Subcutaneous abdominal adipose tissue (tissue), 5 donors: ENCODE results near the gene SULT4A1.

Experiments used
- H3K27ac ChIP-seq: one replicate; pipeline ENCODE4 v1.7.0; 2013; ENCODE audit warnings: low read depth, mild to moderate bottlenecking, inconsistent platforms, low read length, moderate library complexity
- H3K27me3 ChIP-seq, 5 donors: one replicate each; pipeline ENCODE4 v1.7.0; 2013; ENCODE audit warnings: low read length in 5 of 5, inconsistent platforms in 1 of 5; ENCODE audit not compliant: control insufficient read depth in 5 of 5, insufficient read depth in 4 of 5
- H3K36me3 ChIP-seq, 5 donors: one replicate each; pipeline ENCODE4 v1.7.0; 2013; ENCODE audit warnings: low read length in 5 of 5; ENCODE audit not compliant: control insufficient read depth in 5 of 5, insufficient read depth in 5 of 5
- H3K4me1 ChIP-seq, 5 donors: one replicate each; pipeline ENCODE4 v1.7.0; 2013; ENCODE audit warnings: low read length in 5 of 5, mild to moderate bottlenecking in 3 of 5, moderate library complexity in 1 of 5; ENCODE audit not compliant: control insufficient read depth in 5 of 5, insufficient read depth in 5 of 5
- H3K4me3 ChIP-seq, 5 donors: one replicate each; pipeline ENCODE4 v1.7.0; 2013; ENCODE audit warnings: low read length in 5 of 5, low read depth in 1 of 5
- H3K9ac ChIP-seq, 5 donors: one replicate each; pipeline ENCODE4 v1.7.0; 2013; ENCODE audit warnings: low read length in 5 of 5, mild to moderate bottlenecking in 4 of 5, moderate library complexity in 3 of 5
- H3K9me3 ChIP-seq, 5 donors: one replicate each; pipeline ENCODE4 v1.7.0; 2013; ENCODE audit warnings: low read length in 5 of 5; ENCODE audit not compliant: control insufficient read depth in 5 of 5
- donor health status: healthy.
- donor health status: healthy.
- donor health status: healthy.
- donor health status: healthy.
- donor health status: healthy.

The SULT4A1 gene

GRCh38 chr22:43825651-43826050 lies 36.7 kb downstream of the SULT4A1 start:
- Histone ChIP-seq H3K36me3 (no peaks in the 10 kb centered on the region), H3K9me3 (no peaks in the 10 kb centered on the region), H3K9ac (no peak overlapping the region), H3K4me3 (no peak overlapping the region), H3K4me1 (peaks cover 10 to 23% (median 19%) of the 10 kb centered on the region in 5 donors), H3K27ac (no peak overlapping the region), H3K27me3 (peaks cover 19 to 42% (median 39%) of the 10 kb centered on the region in 5 donors)

- Histone ChIP-seq H3K9me3 (no peaks in the 10 kb centered on the region), H3K4me3 (no peak overlapping the region), H3K27me3 (peaks cover 19 to 45% (median 42%) of the 10 kb centered on the region in 5 donors), H3K27ac (no peak overlapping the region), H3K36me3 (no peaks in the 10 kb centered on the region), H3K9ac (no peak overlapping the region), H3K4me1 (peaks cover 4 to 15% (median 14%) of the 10 kb centered on the region in 5 donors)
Observed at GRCh38 chr22:43824724-43825420, 37.4 kb downstream of the SULT4A1 start.

GRCh38 chr22:43823911-43824665 lies 38.2 kb downstream of the SULT4A1 start:
- H3K4me3 ChIP-seq, result no peak overlapping the region
- no peak overlapping the region for H3K27ac ChIP-seq
- H3K4me1 ChIP-seq, result peaks cover 0 to 7% (median 6%) of the 10 kb centered on the region in 5 donors
- H3K36me3 ChIP-seq, result no peaks in the 10 kb centered on the region
- no peak overlapping the region for H3K9ac ChIP-seq
- no peaks in the 10 kb centered on the region for H3K9me3 ChIP-seq
- peaks cover 19 to 51% (median 44%) of the 10 kb centered on the region in 5 donors for H3K27me3 ChIP-seq

GRCh38 chr22:43823353-43823908 lies 38.9 kb downstream of the SULT4A1 start:
- Histone ChIP-seq H3K4me3 (no peak overlapping the region), H3K27me3 (peaks cover 19 to 51% (median 44%) of the 10 kb centered on the region in 5 donors), H3K27ac (no peak overlapping the region)

GRCh38 chr22:43821606-43822425 lies 40.5 kb downstream of the SULT4A1 start:
- Histone ChIP-seq H3K4me3 (no peak overlapping the region), H3K4me1 (no peaks in the 10 kb centered on the region), H3K36me3 (no peaks in the 10 kb centered on the region), H3K9me3 (no peaks in the 10 kb centered on the region), H3K27ac (no peak overlapping the region), H3K9ac (no peak overlapping the region), H3K27me3 (peaks cover 19 to 51% (median 44%) of the 10 kb centered on the region in 5 donors)

More at GRCh38 chr22:43823353-43823908, 38.9 kb downstream of the SULT4A1 start:
- Histone ChIP-seq H3K9ac (no peak overlapping the region), H3K36me3 (no peaks in the 10 kb centered on the region), H3K9me3 (no peaks in the 10 kb centered on the region), H3K4me1 (peaks cover 0 to under 1% (median 0%) of the 10 kb centered on the region in 5 donors)

- H3K27ac ChIP-seq, result no peak overlapping the region
- no peaks in the 10 kb centered on the region for H3K9me3 ChIP-seq
- peaks cover 19 to 51% (median 44%) of the 10 kb centered on the region in 5 donors for H3K27me3 ChIP-seq
- H3K36me3 ChIP-seq, result no peaks in the 10 kb centered on the region
- no peaks in the 10 kb centered on the region for H3K4me1 ChIP-seq
- H3K9ac ChIP-seq, result no peak overlapping the region
- no peak overlapping the region for H3K4me3 ChIP-seq
Observed at GRCh38 chr22:43820651-43821305, 41.5 kb downstream of the SULT4A1 start.

- Histone ChIP-seq H3K4me3 (no peak overlapping the region), H3K27me3 (peaks cover 19 to 48% (median 41%) of the 10 kb centered on the region in 5 donors), H3K36me3 (no peaks in the 10 kb centered on the region), H3K9me3 (no peaks in the 10 kb centered on the region), H3K9ac (no peak overlapping the region), H3K27ac (no peak overlapping the region), H3K4me1 (no peaks in the 10 kb centered on the region)
Observed at GRCh38 chr22:43819931-43820640, 42.2 kb downstream of the SULT4A1 start.

- H3K27me3 ChIP-seq, result peaks cover 19 to 42% (median 38%) of the 10 kb centered on the region in 5 donors
- no peaks in the 10 kb centered on the region for H3K36me3 ChIP-seq
- H3K9me3 ChIP-seq, result no peaks in the 10 kb centered on the region
- no peak overlapping the region for H3K9ac ChIP-seq
- no peaks in the 10 kb centered on the region for H3K4me1 ChIP-seq
- H3K27ac ChIP-seq, result no peak overlapping the region
- no peak overlapping the region for H3K4me3 ChIP-seq
Observed at GRCh38 chr22:43819421-43819921, 42.8 kb downstream of the SULT4A1 start.

- H3K9me3 ChIP-seq, result no peaks in the 10 kb centered on the region
- H3K4me1 ChIP-seq, result peaks cover 0 to 4% (median 0%) of the 10 kb centered on the region in 5 donors
- no peak overlapping the region for H3K4me3 ChIP-seq
- no peaks in the 10 kb centered on the region for H3K36me3 ChIP-seq
- no peak overlapping the region for H3K27ac ChIP-seq
- H3K9ac ChIP-seq, result no peak overlapping the region
- peaks cover 16 to 37% (median 34%) of the 10 kb centered on the region in 5 donors for H3K27me3 ChIP-seq
Observed at GRCh38 chr22:43818981-43819380, 43.3 kb downstream of the SULT4A1 start.
